Right forelimb (tissue), 1 donor: ENCODE results near the gene SLC22A4.
A peak's percentile ranks its signal among the peaks of the same experiment; 100 is the strongest.

Experiments used
- DNase-seq: peaks from one replicate; pipeline ENCODE4 v3.0.0-alpha.2; 2018

Gene SLC22A4

DNA sequence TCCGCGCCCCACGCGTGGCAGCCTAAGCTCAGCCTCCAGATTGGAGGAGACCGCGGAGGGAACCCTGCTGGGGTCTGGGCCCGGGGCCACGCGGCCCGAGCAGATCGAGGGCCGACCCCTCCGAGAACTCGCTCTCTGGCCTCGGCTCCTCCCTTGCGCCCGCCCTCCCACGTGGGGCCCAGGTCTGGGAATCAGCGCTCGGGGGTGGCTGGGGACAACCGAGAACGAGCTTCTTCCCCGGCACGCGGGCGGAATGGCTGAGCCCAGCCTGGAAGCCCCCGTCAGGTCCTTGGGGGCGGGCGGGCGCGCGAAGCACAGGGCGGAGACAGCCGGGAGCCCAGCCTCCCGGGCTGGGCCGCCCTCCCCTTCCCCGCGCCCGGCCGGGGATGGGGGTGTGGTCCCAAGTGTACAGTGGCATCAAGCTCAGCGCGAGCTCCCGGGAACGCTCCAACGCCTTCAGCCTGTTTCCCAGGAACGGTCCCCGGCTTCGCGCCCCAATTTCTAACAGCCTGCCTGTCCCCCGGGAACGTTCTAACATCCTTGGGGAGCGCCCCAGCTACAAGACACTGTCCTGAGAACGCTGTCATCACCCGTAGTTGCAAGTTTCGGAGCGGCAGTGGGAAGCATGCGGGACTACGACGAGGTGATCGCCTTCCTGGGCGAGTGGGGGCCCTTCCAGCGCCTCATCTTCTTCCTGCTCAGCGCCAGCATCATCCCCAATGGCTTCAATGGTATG is at the start of gene SLC22A4:
Gene SLC22A4 (plus strand): TSS at position 403 of the 736 bp plus-strand sequence. CDS start 223 bp downstream, at position 626.
- peak; percentile 94 for DNase-seq

DNA sequence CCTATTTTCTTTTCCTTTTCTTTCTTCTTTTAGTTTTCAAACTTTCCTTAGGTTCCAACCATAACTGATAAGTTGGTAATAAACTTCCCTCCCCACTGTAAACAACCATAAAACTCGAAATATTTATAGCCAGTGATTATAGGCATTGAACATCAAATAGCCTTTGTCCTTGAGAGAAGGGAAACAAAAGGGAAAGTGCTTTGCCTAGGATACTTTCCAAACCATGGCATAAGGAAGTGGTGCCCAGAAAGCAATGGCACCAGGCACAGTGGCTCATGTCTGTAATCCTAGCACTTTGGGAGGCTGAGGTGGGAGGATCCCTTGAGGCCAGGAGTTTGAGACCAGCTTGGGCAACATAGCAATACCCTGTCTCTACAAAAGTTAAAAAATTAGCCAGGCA is 48.6 kb upstream of the SLC22A4 start:
- no peak for DNase-seq

DNA sequence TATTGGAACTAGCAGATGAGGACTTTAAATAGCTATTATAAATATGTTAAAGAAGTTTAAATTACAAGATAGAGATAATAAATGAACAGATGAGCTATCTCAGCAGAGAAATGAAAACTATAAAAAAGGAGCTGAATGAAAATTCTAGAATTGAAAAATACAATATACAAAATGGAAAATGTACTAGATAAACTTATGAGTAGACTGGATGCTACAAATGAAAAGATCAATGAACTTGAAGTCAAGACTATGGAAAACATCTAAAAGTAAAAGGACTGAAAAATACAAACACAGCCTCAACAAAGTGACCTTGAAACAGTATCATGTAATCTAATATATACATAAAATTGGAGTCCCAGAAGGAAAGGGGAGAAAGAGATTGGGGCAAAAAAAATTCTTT is 47.4 kb upstream of the SLC22A4 start:
- DNase-seq = no peak

DNA sequence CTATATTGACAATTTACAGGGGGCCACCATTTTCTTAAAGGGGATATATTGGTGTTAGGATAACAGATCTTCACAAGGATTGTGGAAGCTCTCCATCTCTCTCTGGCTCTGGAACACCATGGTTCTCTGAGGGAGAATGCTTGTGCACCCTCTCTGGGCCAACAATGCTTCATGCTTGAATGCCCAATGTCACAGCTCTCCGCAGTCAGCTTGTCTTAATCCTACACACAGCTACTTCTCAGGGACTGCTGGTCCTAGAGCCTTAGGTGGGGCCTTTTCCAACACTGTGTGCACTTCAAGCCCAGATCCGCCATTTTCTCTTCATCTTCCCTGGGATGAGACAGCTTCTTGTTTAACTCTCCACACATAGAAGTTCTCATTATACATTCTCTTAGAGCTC is 43.6 kb upstream of the SLC22A4 start:
- peak; percentile 28 for DNase-seq

GRCh38 chr5:132251220-132251725 is 42.9 kb upstream of the SLC22A4 start:
- DNase-seq = peak; percentile 44

DNA sequence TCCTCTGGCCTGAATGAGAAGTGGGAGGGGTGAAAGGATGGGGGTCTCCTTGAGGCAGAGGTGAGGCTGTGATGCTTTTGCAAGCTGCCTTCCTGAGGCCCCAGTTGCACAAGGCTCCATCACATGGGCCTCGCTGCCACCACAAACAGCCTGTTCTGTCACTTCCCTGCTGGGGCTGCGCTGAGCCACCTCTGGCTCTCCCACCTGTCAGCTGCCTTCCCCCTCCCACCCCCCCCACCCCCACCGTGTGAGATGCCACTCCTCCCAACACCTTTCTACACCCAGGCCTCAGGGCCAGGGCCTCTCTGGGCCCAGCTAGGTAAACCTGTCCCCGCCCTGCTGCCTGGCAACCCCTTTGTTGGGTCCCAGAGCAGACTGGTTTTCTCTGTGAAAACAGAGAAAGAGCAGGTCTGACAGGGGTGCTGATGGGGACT is 41.2 kb upstream of the SLC22A4 start:
- no peak for DNase-seq

GRCh38 chr5:132253452-132254320 is 40.5 kb upstream of the SLC22A4 start:
- no peak for DNase-seq

DNA sequence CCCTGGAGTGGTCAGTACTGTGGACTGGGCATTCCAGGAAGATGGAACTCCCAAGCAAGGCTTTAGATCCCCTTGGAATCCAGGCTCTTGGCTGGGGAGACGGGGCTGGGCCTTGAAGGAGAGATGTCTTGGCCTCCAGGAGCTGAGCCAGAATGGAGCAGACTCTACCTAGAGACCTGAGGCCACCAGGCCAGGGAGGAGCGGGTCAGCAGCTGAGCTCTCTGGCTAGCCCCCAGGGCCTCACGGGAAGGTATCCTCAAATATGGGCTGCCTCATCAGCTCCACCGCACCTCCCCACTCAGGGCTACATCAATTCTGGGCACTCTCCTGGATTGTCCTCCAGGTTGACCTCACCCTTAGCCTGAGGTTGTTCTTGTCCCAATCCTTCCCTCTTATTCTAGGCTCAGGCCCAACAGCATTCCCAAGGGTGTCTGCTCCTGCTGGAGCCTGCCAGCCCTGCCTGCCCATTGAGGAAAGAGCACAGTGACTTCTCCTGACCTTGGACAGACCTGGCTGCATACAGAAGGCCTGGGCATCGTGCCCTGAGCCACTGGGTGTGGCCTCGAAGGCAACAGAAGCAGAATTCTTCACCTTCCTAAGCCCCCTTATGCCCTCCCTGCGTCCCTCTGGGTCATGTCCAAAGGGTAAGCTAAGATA is 39.7 kb upstream of the SLC22A4 start:
- peak; percentile 49 for DNase-seq

GRCh38 chr5:132256086-132256782 is 38.0 kb upstream of the SLC22A4 start:
- DNase-seq = no peak

GRCh38 chr5:132256783-132257130 is 37.4 kb upstream of the SLC22A4 start:
- DNase-seq = peak; percentile 34

GRCh38 chr5:132257131-132258101 is 36.8 kb upstream of the SLC22A4 start, which contains the start of gene PDLIM4:
Gene PDLIM4 (plus strand): TSS chr5:132257696. CDS start chr5:132257735, 39 bp downstream.
- DNase-seq = peak; percentile 87

- peak; percentile 67 for DNase-seq
These were observed 35.8 kb upstream of the SLC22A4 start for GRCh38 chr5:132258102-132259068.

DNA sequence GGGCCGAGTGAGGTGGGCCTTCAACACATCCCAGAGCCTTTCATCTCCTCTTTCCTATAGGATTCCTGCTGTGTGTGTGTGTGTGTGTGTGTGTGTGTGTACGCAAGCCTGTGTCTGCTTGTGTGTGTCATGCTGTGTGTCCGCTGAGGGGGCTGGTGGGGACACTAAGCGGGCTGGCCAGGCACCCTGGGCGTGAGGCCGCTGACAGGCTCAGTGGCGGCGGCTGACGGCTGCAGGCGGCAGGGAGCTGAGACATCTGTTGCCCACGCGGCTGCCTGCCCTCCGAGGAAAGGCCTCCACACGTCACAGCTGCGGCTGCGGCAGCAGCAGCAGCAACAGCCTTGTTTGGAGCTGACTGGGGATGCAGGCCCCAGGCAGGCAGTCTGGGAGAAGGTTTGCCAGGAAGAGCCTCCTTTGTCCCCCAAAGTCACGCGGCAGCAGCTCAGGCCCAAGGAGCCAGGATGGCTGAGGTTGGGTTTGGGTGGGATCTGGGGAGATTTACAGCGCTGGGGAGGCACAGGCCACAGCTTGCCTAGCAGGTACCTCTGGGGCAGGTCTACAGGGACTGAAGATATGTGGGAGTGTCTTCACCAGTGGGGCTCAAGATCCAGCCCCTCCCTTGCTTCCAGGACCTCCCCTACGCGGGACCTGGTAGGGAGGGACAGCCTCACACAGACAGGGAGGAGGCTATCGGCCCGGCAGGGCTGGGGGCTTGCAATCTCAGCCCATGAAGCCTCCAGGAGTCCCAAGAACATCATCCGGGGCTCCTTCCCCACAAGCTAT is 34.9 kb upstream of the SLC22A4 start:
- peak; percentile 83 for DNase-seq

GRCh38 chr5:132260051-132260450 is 34.1 kb upstream of the SLC22A4 start:
- peak; percentile 43 for DNase-seq

DNA sequence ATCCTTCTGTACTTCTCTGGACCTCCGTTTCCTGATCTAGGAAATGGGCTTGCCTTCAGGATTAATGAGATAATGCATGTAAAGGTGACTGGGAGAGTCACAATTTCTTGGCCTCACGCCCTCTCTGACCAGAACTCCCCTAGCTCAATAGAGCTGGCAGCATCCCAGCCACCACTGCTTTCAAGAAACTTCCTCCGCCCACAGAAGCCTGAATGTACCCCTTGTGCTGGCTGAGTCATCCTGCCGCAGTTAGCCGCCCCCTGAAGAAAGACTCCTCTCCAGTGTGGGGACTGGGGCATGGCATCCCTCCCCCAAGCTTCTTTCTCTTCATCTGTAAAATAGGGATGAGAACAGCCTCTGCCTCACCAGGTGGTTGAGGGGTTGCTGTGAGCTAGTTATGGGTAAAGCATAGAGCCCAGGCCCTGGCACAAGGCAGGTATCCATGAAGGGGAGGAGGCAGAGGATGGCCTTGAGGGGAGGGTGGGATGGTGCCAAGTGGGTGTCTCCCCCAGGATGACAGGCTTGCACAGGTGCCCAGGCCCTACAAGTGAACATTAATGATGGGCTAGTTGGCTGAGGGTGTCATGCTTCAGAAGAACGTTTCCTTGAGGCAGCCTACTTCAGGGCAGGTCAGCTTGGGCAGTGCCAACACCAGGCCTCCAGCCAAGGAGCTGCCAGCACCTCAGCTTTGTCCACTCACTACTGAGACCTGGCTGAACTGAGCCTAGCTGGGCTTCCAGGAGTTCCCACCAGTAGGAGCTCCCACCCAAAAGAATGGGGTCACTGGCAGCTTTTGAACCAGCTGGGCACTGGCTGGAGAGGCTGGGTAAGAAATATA is 33.3 kb upstream of the SLC22A4 start:
- peak; percentile 45 for DNase-seq

GRCh38 chr5:132261881-132262845 is 32.0 kb upstream of the SLC22A4 start:
- DNase-seq = no peak
